Measurements from ENCODE around the gene BCAS2. TPM values are rescaled to one million over a fixed set of nuclear protein-coding genes. Genes with fewer than 3 reads are reported as not detected.

The BCAS2 gene
- total and polyA plus RNA-seq, 3 experiments from 2014 or later, result 62.9 to 99.9 (median 66.9) TPM

DNA sequence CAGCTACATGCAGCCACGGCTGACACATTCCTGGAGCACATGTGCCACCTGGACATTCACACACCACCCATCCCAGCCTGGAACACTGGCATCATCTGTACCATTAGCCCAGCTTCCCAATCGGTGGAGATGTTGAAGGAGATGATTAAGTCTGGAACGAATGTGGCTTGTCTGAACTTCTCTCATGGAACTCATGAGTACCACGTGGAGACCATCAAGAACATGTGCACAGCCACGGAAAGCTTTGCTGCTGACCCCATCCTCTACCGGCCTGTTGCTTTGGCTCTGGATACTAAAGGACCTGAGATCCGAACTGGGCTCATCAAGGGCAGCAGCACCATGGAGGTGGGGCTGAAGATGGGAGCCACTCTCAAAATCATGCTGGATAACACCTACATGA is 45.4 kb downstream of the BCAS2 start:
- DNase-seq, result no peak
- Histone ChIP-seq H3K27ac (ENCODE audit: low read depth, low read length) (no peak overlapping the region), H3K4me3 (ENCODE audit: low read length) (no peak overlapping the region), H3K9me3 (ENCODE audit: low read length) (no peaks in the 10 kb centered on the region), H3K27me3 (ENCODE audit: insufficient read depth, low read length, poor library complexity, severe bottlenecking) (no peaks in the 10 kb centered on the region), H3K4me1 (ENCODE audit: insufficient read depth, low read length) (no peaks in the 10 kb centered on the region), H3K36me3 (ENCODE audit: insufficient read depth, low read length) (no peaks in the 10 kb centered on the region)
- H3K4me1 Mint-ChIP-seq, result no peaks in the 10 kb centered on the region
- POLR2A ChIA-PET, result no interaction called here
- H3K4me3 Mint-ChIP-seq, result no peak overlapping the region
- no peaks in the 10 kb centered on the region for H3K36me3 Mint-ChIP-seq
- H3K9me3 Mint-ChIP-seq, result no peaks in the 10 kb centered on the region
- CTCF ChIA-PET, result no interaction called here
- peaks cover 3 to 12% of the 10 kb centered on the region in 2 donors for H3K27me3 Mint-ChIP-seq
- H3K27ac Mint-ChIP-seq, result no peak overlapping the region

DNA sequence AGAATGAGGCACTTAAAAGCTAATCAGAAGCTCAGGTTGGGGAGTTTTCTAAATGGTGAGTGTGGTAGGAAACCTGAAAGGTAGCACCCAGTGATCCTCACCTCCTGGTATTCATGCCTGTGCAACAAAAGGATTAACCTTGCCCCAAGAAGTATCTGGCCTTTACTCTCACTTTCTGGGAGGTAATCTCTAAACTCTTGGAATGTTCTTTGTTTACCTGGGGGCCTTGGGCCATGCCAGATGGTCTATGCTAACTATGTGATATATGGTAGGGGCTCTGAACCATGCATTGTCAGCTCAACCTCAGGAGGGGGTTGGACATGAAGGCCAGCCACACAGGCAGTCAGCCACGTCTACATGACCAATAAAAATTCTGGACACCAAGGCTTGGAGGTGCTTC is 46.0 kb downstream of the BCAS2 start:
- Histone ChIP-seq H3K9me3 (ENCODE audit: low read length) (no peaks in the 10 kb centered on the region), H3K27me3 (ENCODE audit: insufficient read depth, low read length, poor library complexity, severe bottlenecking) (no peaks in the 10 kb centered on the region), H3K4me3 (ENCODE audit: low read length) (no peak overlapping the region), H3K4me1 (ENCODE audit: insufficient read depth, low read length) (no peaks in the 10 kb centered on the region), H3K27ac (ENCODE audit: low read depth, low read length) (no peak overlapping the region), H3K36me3 (ENCODE audit: insufficient read depth, low read length) (no peaks in the 10 kb centered on the region)
- Mint-ChIP-seq H3K36me3 (no peaks in the 10 kb centered on the region), H3K27me3 (peaks cover 3 to 9% of the 10 kb centered on the region in 2 donors), H3K4me1 (no peaks in the 10 kb centered on the region), H3K9me3 (no peaks in the 10 kb centered on the region), H3K4me3 (no peak overlapping the region), H3K27ac (no peak overlapping the region)
- DNase-seq, result no peak
- CTCF ChIA-PET, result no interaction called here
- POLR2A ChIA-PET, result no interaction called here

DNA sequence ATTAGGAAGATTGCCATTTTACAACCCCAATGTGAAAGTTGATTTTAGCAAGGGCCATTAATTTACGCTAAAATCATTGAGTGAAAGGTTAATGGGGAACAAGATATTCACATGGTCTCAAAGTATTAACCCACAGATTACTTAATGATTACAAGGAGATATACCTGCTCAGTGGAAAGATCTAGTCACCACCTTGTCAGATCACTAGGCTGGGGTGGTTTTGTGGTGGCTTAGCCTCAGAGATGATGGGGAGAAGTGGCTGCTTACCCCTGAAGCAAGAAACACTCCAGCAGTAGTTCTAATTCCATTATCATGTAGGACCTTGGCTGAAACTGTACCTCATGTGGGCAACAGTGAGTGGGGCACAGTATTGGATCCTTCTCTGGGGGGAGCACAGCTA is 50.3 kb downstream of the BCAS2 start:
- H3K27me3 ChIP-seq (ENCODE audit: insufficient read depth, low read length, poor library complexity, severe bottlenecking), result no peaks in the 10 kb centered on the region
- no peaks in the 10 kb centered on the region for H3K9me3 Mint-ChIP-seq
- H3K4me3 Mint-ChIP-seq, result no peak overlapping the region
- DNase-seq, result no peak
- H3K4me1 Mint-ChIP-seq, result no peaks in the 10 kb centered on the region
- peak overlapping the region in 1 of 8 donors; percentile 30 for H3K27ac Mint-ChIP-seq
- no peaks in the 10 kb centered on the region for H3K4me1 ChIP-seq (ENCODE audit: insufficient read depth, low read length)
- H3K27ac ChIP-seq (ENCODE audit: low read depth, low read length), result no peak overlapping the region
- no peaks in the 10 kb centered on the region for H3K9me3 ChIP-seq (ENCODE audit: low read length)
- H3K4me3 ChIP-seq (ENCODE audit: low read length), result no peak overlapping the region
- H3K27me3 Mint-ChIP-seq, result peaks cover under 1 to 2% of the 10 kb centered on the region in 2 donors
- H3K36me3 Mint-ChIP-seq, result no peaks in the 10 kb centered on the region
- H3K36me3 ChIP-seq (ENCODE audit: insufficient read depth, low read length), result no peaks in the 10 kb centered on the region
- ChIA-PET CTCF (no interaction called here), POLR2A (no interaction called here)

DNA sequence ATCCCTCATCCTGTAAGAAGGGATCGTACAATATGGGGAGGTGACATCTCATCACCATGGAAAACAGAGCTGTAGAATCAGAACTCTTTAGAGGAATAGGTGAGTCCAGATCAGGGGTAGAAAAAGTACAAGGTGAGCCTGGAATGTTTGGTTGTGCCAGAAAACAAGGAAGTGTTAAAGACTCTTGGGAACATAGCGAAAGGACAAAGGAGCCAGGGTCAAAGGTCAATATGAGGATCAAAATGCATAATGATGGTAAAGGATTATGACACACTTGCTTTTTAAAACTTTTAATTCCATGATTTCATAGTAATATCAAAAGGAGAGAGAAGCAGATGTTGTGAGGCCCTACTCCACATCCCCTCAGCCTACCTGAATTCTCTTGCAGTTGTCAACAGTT is 51.2 kb downstream of the BCAS2 start:
- H3K36me3 ChIP-seq (ENCODE audit: insufficient read depth, low read length), result no peaks in the 10 kb centered on the region
- H3K27ac Mint-ChIP-seq, result no peak overlapping the region
- H3K4me1 ChIP-seq (ENCODE audit: insufficient read depth, low read length), result no peaks in the 10 kb centered on the region
- no peaks in the 10 kb centered on the region for H3K9me3 ChIP-seq (ENCODE audit: low read length)
- no peak overlapping the region for H3K27ac ChIP-seq (ENCODE audit: low read depth, low read length)
- no peak for DNase-seq
- H3K27me3 ChIP-seq (ENCODE audit: insufficient read depth, low read length, poor library complexity, severe bottlenecking), result no peaks in the 10 kb centered on the region
- no peaks in the 10 kb centered on the region for H3K36me3 Mint-ChIP-seq
- no peaks in the 10 kb centered on the region for H3K9me3 Mint-ChIP-seq
- H3K27me3 Mint-ChIP-seq, result no peaks in the 10 kb centered on the region
- H3K4me3 ChIP-seq (ENCODE audit: low read length), result no peak overlapping the region
- H3K4me3 Mint-ChIP-seq, result no peak overlapping the region
- ChIA-PET POLR2A (no interaction called here), CTCF (no interaction called here)
- H3K4me1 Mint-ChIP-seq, result no peaks in the 10 kb centered on the region

DNA sequence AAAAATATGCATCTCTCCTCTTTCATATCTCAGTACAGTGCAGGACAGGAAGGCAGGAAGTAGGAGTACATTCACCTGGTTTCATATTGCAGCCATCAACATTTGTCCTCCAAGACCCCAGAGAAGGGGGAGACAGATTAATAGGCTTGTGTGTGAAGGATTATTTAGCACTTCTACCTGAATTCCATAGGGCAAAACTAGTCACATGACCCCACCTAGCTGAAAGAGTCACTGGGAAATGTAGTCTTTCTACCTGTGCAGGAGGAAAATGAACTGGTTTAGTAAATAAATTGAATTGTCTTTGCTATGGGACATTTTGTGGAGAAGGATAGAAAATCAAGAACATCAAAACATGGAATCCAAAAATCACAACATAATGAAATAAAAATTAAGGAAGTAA is 56.5 kb downstream of the BCAS2 start:
- DNase-seq, result no peak
- no peak overlapping the region for H3K27ac Mint-ChIP-seq
- H3K9me3 ChIP-seq (ENCODE audit: low read length), result no peaks in the 10 kb centered on the region
- no peaks in the 10 kb centered on the region for H3K4me1 Mint-ChIP-seq
- H3K36me3 ChIP-seq (ENCODE audit: insufficient read depth, low read length), result no peaks in the 10 kb centered on the region
- no peak overlapping the region for H3K4me3 Mint-ChIP-seq
- POLR2A ChIA-PET, result no interaction called here
- no peaks in the 10 kb centered on the region for H3K4me1 ChIP-seq (ENCODE audit: insufficient read depth, low read length)
- H3K27me3 Mint-ChIP-seq, result peaks cover 2 to 10% of the 10 kb centered on the region in 2 donors
- no peaks in the 10 kb centered on the region for H3K9me3 Mint-ChIP-seq
- H3K27me3 ChIP-seq (ENCODE audit: insufficient read depth, low read length, poor library complexity, severe bottlenecking), result no peaks in the 10 kb centered on the region
- no peak overlapping the region for H3K4me3 ChIP-seq (ENCODE audit: low read length)
- no peak overlapping the region for H3K27ac ChIP-seq (ENCODE audit: low read depth, low read length)
- CTCF ChIA-PET, result no interaction called here
- no peaks in the 10 kb centered on the region for H3K36me3 Mint-ChIP-seq

DNA sequence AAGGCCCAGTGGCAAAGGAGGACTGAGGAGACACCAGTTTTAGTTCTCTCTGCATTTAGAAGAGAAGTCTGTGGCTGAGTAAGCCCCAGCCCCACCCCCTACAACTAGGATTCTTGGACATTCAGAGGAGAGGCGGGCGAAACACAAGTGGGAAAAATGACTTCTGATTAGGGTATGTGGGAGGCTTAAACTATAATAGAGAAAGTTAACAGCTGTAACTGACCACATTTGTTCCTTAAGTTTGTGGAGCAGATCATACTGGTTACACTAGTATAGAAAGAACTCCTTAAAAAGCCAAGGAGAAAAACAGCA is 59.2 kb downstream of the BCAS2 start:
- no peaks in the 10 kb centered on the region for H3K27me3 ChIP-seq (ENCODE audit: insufficient read depth, low read length, poor library complexity, severe bottlenecking)
- no peak overlapping the region for H3K4me3 Mint-ChIP-seq
- peaks cover 7 to 21% of the 10 kb centered on the region in 2 donors for H3K27me3 Mint-ChIP-seq
- H3K27ac ChIP-seq (ENCODE audit: low read depth, low read length), result peak overlapping the region; percentile 2
- DNase-seq, result no peak
- H3K36me3 Mint-ChIP-seq, result no peaks in the 10 kb centered on the region
- ChIA-PET POLR2A (no interaction called here), CTCF (no interaction called here)
- H3K9me3 Mint-ChIP-seq, result no peaks in the 10 kb centered on the region
- no peaks in the 10 kb centered on the region for H3K4me1 ChIP-seq (ENCODE audit: insufficient read depth, low read length)
- H3K27ac Mint-ChIP-seq, result no peak overlapping the region
- no peaks in the 10 kb centered on the region for H3K9me3 ChIP-seq (ENCODE audit: low read length)
- no peaks in the 10 kb centered on the region for H3K4me1 Mint-ChIP-seq
- no peak overlapping the region for H3K4me3 ChIP-seq (ENCODE audit: low read length)
- no peaks in the 10 kb centered on the region for H3K36me3 ChIP-seq (ENCODE audit: insufficient read depth, low read length)

DNA sequence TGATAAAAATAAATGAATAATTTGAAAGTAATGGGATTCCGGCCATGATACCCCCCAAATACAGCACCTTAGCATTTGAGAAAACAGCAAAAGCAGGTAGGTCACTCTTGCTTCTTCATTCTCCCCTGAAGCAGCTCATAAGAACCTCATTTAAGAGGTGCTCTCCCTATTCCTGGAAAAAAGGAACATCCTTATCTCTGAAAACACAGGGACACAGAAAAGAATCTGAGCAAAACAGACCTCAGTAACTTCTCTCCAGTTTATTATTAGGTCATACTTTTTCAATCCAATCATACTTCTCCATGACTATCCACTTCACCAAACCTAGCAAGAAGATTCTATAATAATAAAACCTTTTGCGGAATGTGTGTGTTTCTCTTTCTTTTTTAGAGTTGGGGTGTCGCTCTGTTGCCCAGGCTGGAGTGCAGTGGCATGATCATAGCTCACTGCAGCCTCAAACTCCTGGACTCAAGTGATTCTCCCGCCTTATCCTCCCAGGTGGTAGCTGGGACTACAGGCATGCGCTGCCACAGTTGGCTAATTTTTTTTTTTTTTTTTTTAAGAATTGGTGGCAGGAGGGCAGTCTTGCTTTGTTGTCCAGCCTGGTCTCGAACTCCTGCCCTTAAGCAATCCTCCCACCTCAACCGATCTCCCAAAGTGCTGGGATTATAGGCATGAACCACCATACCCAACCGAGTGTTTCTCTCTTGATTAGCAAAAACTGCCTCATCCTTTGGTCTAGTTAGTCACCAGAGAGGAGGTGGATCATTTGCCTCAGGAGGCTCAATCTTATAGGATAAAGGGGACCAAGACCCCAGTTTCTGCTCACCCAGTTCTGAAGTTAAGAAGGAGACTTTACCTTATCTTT is 59.8 kb downstream of the BCAS2 start:
- peaks cover 10 to 21% of the 10 kb centered on the region in 2 donors for H3K27me3 Mint-ChIP-seq
- Histone ChIP-seq H3K27me3 (ENCODE audit: insufficient read depth, low read length, poor library complexity, severe bottlenecking) (no peaks in the 10 kb centered on the region), H3K27ac (ENCODE audit: low read depth, low read length) (peak overlapping the region; percentile 2), H3K4me1 (ENCODE audit: insufficient read depth, low read length) (no peaks in the 10 kb centered on the region), H3K36me3 (ENCODE audit: insufficient read depth, low read length) (no peaks in the 10 kb centered on the region), H3K4me3 (ENCODE audit: low read length) (no peak overlapping the region), H3K9me3 (ENCODE audit: low read length) (no peaks in the 10 kb centered on the region)
- no peak overlapping the region for H3K27ac Mint-ChIP-seq
- DNase-seq, result no peak
- no peaks in the 10 kb centered on the region for H3K36me3 Mint-ChIP-seq
- H3K4me3 Mint-ChIP-seq, result no peak overlapping the region
- H3K4me1 Mint-ChIP-seq, result no peaks in the 10 kb centered on the region
- CTCF ChIA-PET, result no interaction called here
- H3K9me3 Mint-ChIP-seq, result no peaks in the 10 kb centered on the region
- POLR2A ChIA-PET, result no interaction called here
